DMS114 treated with DMSO at 0.1 percent for 48 hours (cell line): Measurements from ENCODE around the gene RBP5.

ENCODE experiments used
- DNase-seq: peaks from one replicate; lab custom pipeline; 2025; ENCODE audit not compliant: unreplicated experiment; lab: John Stamatoyannopoulos, UW

Gene RBP5

DNA sequence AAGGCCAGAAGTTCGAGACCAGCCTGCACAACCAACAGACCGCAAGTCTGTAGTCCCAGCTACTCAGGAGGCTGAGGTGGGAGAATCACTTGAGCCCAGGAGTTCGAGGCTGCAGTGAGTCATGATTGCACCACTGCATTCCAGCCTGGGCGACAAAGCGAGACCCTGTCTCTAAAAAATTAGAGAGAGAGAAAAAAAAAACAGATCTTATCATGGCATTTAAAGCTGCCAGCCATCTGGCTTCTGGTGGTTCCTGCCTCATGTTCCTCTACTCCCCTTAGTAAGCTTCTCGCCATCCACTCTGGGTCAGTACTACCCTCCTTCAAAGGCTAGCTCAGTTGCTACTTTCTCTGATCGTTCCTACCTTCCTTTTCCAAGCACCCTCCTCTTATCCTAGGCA lies 17.5 kb upstream of the RBP5 start:
- DNase-seq: no peak

DNA sequence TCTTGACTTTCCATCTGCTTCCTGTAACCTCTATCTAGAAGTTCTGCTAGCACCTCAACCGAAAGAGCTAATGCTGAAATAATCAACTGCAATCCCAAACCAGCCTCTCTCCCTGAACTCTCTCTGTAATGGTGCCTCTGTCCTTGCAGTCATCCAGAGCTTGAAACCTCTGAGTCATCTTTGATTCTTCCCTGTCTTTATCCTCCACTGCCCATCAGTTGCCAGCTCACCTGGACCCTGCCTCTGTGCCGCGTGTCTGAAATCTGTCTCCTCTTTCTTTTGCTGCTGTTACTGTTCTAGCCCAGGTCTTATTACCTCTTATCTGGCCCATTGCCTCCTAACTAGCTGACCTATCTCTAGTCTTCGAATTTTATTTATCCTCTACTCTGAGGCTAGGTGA lies 17.0 kb upstream of the RBP5 start:
- no peak for DNase-seq

DNA sequence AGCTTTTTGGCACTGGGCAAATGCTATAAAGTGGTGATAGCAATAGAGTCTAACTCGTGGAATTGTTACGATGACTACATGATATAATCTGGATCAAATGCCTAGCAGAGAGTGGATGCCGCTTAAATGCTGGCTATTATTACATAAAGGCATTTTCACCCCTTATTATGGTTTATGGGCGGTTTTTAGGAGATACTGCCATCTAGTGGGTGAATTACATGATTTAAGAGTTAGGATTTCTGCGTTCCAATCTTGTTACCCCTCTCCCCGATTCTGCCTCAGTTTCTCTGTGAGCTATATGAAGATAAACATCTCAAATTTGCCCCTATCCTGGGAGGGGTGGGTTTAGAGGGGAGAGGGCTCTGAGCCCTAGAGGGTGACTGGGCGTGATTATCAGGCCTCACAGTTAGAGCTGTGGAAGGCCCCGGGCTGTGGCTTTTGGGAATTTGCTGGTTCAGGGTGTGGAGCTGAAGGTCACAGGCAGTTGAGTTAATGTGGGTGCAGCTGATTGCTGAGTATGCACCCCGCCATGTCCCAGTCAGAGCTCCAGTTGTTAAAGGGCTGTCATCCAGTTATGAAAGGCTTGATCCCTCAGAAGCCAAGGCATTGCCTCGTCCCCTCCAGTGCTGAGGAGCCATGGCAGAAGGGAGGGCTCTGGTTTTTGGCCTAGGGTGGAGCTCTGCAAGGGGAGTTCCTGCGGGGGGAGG lies 15.9 kb upstream of the RBP5 start:
- DNase-seq: peak; percentile 66

DNA sequence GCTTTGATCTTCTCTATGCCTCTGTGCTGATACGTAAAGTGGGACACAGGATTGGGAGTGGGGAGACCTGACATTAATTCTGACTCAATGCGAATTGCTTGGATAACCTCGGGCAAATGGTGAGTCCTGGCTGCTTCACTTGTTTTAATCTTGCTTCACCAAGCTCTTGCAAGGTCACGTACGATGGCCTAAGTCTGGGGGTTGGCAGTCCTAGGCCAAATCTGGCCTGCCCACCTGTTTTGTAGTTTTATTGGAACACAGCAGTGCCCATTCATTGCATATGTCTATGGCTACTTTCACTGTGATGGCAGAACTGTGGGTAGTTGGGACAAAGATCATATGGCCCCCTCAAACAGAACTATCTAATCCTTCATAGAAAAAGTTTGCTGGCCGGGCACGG lies 14.9 kb upstream of the RBP5 start:
- no peak for DNase-seq

DNA sequence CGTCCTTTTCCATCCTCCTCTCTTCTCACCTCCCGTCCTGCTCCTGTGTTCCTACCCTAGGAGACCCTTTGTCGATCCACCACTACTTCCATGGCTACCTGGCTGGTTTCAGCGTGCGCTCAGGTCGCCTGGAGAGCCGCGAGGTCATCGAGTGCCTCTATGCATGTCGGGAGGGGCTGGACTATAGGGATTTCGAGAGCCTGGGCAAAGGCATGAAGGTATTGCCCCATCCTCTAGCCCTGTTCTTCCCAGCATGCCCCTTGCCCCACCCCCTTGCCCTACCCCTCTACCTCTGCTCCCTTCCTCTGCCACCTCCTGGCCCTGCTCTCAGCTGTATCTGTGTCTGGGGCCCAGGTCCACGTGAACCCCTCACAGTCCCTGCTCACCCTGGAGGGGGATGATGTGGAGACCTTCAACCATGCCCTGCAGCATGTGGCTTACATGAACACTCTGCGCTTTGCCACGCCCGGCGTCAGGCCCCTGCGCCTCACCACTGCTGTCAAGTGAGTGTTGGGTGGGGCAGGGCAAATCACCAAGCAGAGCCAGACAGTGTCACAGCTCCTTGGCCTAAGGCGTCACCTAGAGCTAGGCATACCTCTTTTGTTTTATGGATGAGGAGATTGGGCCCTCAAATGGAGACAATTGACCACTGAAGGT lies 14.2 kb upstream of the RBP5 start:
- DNase-seq: no peak

DNA sequence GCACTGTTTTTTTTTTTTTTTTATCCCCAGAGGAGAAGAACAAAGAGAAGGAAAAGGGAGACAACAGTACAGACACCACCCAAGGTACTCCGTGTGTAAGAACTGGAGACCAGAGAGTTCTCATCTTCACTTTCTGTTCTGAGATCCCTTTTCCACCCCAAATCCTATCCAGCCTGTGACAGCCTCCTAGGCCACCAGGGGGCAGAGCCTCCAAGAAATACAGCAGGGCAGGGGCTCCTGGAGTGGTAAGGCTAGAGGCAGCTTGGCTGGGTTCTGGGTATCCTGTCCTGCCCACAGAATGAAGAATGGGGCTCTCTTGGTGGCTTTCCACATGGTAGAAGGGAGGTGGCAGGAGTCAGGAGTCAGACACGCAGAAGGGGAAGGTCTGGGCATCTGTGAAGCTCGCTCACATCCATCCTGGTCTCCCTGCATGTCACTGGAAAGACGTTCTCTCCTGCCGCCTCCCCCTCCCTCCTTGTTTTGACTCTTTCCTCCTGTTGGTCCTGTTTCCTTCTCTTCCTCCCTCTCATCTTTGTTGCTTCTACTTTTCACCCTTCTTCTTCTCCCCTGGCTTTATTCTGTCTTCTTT lies 13.5 kb upstream of the RBP5 start:
- no peak for DNase-seq

DNA sequence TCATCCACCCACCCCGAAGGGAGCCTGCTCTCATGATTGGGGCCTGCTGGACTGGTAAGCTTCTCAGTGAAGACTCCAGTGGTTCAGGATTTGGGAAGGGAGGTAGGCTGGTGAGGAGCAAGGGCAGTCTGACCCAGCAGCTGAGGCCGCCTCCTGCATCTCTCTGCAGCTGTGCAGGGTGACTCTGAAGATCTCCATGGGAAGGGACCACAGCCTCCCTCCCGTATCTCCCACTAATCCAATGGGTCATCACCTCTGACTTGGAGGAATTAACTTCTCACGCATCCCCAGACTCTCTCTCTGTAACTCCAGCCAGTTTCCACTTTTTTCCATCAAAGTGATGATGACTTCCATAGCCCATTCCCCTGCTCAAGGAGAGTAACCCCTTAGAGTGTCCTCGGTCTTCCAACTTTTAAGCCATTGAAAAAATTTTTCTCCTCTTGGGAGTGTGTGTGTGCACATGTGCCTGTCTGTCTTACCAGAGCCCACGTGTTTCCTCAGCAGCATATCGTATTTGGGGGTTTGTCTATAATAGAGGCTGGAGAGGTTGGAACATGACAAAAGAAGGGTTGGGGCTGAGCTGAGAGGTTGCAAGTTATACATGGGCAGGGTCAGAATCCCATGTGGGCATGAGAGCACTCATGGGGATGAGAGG lies 12.8 kb upstream of the RBP5 start:
- no peak for DNase-seq

DNA sequence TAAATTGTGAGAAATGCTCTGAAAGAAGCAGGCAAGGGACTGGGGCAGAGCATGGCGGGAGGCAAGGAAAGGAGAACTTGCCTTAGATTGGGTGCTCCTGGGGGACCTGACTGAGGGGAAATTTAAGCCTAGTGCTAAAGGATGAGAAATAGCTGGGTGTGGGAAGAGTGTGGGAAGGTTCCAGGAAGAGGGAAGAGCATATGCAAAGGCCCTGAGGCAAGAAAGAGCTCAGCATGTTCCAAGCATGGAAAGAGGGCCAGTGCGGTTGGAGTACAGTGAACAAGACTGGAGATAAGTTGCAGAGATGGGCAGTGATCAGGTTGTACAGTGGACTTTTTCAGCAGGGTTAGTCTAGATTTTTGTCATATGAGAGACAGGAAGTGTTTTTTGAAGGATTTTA lies 10.5 kb upstream of the RBP5 start:
- no peak for DNase-seq

DNA sequence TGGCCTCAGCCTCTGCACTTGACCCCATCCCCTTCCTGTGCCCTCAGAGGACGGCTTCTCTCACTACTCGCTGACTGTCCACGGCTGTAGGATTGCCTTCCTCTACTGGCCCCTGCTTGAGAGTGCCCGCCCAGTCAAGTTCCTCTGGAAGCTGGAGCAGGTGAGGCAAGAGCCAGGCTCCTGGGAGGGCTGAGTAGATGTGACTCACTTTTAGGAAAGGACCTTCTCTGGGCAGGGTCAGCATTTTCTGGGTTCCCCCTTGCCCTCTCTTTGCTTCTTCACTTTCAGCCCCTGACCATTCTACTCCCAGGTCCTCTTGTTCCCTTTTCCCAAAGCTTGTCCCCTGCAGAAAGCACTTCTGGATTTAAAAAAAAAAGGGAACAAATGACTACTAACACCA lies 9.2 kb upstream of the RBP5 start:
- no peak for DNase-seq

DNA sequence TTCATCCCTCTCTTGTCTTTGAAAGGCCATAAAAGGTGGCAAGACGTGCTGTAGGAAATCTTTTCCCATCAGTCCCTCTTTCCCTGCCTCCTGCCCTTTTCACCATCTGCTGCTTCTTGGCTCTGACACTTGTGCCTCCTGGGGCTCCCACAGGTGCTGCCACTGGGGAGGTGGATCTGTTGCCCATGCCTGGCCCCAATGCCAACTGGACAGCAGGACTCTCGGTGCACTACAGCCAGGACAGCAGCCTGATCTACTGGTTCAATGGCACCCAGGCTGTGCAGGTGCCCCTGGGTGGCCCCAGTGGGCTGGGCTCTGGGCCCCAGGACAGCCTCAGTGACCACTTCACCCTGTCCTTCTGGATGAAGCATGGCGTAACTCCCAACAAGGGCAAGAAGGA lies 8.0 kb upstream of the RBP5 start:
- DNase-seq: no peak

DNA sequence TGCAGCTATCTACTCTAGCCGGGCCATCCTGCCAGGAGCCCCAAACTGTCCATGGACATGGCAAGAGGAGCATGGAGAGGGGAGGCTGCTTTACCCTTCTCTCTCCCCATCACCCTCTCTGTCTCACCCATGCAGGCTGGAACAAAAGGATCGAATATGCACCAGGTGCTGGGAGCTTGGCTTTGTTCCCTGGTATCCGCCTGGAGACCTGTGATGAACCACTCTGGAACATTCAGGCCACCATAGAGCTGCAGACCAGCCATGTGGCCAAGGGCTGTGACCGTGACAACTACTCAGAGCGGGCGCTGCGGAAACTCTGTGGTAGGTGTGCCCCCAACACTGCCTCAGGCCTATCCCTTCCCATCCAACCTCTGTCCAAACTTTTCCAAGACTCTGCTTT lies 7.4 kb upstream of the RBP5 start:
- no peak for DNase-seq

DNA sequence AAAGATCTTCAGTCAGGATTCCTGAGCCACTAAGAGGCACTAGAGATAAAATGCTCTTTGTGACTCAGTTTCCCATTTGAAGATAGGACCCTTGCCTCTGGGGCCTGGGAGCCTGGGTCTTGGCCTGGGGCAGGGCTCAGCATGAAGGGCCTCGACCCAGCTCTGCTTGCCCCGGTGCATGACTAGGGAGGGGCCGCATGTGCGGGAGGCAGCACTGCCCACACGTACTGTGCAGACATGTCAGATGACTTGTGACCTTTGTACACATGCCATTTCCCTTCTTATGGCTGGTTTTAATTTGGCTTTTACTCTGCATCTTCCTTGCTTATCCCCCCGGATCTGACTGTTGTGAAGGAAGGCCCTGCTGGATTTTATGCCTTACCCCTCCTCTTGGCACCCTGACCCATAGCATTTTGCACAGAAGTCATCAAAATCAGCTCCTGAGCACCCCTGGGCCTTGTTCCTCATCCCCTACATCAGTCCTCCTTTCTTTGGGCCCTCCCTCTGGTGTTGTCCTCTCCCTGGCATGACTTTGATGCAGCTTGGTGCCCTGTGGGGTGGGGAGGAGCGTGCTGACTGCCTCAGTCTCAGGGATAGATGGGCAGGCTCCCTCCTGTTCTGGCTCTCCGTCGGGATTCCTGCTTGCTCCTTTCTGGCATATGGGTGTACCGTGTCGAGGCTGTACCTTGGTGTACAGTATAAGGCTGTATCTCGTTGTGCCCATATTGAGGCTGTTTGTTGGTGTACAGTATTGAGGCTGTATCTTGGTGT lies 5.9 kb upstream of the RBP5 start:
- DNase-seq: no peak

DNA sequence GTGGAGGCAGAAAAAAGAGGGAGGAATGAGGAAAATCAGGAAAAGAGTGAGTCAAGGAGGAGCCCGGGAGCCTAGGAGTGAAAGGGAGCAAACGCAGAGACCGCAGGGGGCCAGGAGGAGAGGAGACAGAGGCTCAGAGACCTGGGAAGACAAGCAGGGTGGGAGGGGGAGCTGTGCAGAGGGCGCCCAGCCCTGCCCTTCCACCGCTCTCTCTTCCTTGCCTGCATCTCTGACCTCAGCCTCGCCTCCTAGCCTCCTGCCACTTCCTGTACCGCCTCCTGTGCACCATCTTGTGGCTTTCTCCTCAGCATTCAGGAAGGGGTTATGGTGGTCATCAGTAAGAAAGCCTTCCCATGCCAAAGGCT lies 2.8 kb upstream of the RBP5 start:
- DNase-seq: no peak

DNA sequence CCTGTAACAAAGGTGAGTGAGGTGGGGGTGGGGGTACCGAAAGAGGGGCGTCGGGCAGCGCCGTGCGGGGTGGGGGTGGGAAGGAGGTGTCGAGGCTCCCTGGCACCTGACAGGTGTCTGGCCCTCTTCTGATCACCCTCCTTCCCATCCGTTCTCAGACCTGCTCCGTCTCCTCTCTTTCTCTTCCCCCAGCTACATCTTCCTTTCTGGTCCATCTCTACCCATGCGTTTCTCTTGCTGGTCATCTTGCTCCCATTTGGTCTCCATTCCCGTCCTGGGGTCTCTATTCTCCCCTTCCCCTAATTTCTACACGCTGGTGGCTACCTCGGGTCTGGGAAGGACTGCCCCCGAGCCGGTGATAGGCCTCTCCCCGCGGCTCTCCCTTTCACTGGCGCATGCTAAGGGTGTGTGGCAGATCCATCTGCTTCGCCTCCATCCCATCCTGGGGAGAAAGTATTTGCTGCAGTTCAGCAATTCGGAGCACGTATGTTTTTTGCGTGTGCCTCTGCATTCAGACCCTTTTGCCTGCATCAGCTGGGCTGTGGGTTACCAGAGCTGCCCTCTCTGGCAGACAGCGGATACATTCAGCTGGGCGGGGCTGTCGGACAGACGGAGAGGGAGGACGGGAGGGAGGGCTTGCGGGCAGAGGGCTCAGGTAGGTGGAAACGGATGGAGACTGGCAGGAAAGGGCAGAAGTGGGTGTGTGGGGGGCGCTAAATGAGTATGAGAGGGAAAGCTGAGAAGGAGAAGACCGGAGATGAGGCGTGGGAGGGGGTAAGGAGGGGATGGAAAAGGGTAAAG lies 2.2 kb upstream of the RBP5 start:
- DNase-seq: no peak

DNA sequence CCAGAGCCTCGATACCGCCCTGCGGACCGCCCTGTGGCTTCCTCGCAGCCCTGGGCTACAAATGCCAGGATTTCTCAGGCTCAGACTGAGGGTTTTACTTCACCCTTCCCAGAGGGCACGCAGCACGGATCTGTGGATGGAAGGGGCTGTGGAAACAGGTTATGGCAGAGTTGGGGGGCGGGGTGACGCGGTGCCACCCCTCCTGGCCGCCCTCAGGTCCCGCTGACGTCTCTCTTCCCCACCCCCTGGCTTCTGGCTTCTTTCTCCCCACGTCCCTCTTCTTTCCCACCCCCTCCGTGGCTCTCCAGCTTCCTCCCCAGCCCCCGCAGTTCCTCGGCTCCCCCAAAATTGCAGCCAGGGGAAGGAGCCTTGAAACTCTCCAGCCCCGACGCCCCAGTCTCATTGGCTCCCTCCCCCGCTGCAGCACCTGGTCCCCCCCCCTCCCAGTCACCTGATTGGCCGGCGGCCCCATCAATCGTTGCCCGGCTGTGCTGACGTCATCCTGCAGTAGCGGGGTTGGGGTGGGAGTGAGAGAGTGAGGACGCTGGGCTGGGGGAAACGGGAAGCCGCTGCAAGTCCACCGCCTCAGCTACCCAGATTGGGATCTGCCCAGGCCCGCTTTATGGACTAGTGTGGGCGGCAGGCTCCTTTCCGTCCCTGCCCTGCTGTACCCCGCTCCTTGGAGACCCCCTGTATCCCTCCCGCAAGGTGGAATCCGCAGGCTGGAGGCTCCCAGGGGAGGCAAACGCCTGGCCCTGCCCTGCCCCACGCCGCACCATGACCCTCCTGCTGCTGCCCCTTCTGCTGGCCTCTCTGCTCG lies 1.4 kb upstream of the RBP5 start, which contains the start of gene CLSTN3:
Gene CLSTN3, plus strand, starts transcription at position 500 of the 820 bp plus-strand sequence. Its CDS starts 278 bp downstream, at position 778.
- DNase-seq: peak; percentile 60

DNA sequence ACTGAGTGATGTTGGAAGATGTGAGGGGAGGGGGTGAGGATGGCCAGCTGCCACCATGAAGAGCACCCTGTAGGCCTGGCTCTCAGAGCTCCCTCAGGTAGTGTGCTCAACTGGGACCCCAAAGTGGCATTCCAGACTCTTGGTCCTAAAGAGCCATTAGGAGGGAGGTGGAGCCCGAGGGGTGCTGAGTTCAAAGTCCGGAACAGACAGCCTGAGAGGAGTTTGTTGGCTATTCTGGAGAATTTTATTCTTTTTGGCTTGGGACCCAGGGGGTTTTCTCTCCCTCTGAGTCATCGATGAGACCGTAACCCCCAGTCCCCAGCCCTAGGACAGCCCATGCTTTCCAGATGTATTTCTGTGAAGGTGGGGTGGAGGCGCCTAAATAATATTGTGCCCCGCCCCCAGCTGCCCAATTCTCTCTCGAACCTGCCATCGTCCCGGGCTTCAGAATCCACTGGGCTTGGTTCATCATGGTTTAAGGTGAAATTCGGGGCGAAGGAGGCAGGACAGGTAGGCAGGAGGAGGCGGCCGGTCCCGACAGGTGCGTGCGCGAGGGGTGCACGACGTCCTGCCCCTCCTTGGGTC lies 690 bp upstream of the RBP5 start:
- DNase-seq: no peak

DNA sequence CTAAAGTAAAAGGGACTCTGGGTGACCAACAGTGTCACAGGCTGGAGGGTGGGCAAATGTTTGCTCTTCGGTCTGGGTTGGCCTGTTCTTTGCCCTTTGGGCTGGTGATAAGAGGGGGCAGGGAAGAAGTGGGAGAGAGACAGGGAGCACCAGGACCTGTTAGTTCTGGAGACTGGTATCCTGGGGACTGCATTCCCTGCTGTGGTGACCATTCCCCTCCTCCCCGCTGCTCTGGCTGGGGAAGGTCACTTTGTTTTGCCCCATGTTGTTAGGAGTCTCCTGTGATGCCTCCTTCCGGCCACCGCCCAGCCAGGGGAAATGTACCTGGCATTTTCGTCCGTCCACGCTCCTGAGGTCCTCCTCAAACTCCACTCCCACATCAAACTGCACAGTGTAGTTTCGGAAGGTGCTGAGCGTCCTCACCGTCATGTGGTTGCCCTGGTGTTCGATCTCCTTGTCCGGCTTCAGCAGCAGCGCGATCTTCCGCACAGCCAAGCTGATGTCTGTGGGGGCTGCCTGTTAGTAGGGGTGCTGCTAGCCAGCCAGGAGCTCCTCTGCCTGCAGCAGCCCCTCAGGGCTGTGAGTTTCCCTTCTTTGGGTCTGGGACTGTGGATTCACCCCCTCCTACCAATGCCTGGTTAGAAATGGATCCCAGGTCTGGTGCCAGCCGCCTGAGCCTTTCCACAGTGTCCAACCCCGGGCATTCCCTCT lies 618 bp downstream of the RBP5 start:
- no peak for DNase-seq

DNA sequence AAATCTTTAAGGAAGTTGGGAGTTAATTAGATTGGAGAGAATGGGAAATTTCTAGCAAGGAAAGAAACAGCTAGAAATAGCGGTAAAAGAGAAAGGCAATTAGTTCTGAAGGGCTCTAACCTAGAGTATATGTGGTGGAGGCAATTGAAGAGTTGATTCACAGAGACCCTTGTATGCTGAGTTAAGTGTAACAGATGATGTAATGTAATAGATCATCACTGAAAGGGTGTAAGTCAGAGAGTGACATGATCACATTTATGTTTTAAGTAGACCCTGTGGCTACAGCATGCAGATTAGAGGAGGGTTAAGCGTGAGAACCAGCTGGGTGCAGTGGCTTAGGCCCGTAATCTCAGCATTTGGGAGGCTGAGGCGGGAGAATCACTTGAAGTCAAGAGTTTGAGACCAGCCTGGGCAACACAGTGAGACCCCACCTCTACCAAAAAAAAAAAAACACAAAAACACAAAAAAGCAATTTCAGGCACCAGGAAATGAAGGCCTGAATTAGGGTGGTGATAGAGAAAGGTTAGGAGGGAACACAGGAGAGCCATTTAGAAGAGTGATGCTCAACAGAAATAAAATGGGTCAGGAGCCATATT lies 3.0 kb downstream of the RBP5 start:
- DNase-seq: no peak
